ENCODE measurements around the gene PDCD11.

The PDCD11 gene

DNA sequence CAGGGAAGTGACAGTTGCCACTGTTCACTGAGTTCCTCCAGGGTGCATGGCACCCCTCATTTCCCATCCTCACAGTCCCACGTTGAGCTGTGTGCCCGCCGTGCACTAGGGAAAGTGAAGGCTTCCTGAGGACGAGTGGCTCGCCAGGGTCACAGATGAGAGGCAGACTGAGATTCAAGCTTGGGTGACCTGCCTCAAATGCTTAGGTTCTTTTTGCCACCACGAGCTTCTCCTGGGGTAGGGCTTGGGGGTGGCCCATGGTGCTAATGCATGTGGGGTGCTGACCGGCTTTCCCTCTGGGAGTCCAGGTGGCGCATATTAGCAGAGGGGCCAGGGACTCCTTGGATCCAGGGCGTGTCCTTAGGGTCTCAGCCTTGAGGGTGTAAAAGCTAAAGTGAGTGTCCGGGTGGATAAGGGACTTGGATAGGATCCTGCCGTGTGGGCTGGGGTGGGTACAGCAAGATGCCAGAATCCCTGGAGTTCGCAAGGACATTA is 53.8 kb downstream of the PDCD11 start:
- DNase-seq = no peak

DNA sequence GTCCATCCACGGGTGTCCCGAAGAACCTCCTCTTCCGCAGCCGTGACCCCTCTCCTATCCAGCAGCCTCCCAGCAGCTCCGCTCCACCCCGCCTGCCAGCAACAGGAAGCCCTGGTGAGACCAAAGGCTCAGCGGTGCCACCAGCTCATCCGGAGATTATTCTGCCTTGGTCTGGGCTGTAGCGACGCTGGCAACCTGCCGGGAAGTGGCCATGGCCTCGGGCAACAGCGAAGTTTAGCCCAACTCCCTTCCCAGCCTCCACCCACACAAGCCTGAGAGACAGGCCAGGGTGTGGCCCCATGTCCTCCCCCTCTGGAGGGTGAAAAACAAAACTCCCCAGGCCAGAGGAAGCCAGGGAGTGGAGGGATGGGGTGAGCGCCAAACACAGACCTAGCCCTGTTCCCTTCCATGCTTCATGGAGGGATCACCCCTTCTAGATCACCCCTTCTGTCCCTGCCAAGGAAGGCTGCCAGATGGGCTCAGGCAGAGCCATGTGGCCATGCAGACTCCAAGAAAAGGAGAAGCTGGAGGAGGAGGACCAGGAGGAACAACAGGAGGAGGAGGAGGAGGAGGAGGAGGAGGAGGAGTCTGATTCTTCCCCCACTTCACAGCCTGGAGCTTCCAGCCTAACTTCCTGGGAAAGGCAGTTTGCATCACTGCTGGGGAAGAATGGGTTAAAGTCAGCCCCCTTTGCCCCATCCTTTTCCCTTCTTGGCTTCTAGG is 54.8 kb downstream of the PDCD11 start:
- no peak for DNase-seq

DNA sequence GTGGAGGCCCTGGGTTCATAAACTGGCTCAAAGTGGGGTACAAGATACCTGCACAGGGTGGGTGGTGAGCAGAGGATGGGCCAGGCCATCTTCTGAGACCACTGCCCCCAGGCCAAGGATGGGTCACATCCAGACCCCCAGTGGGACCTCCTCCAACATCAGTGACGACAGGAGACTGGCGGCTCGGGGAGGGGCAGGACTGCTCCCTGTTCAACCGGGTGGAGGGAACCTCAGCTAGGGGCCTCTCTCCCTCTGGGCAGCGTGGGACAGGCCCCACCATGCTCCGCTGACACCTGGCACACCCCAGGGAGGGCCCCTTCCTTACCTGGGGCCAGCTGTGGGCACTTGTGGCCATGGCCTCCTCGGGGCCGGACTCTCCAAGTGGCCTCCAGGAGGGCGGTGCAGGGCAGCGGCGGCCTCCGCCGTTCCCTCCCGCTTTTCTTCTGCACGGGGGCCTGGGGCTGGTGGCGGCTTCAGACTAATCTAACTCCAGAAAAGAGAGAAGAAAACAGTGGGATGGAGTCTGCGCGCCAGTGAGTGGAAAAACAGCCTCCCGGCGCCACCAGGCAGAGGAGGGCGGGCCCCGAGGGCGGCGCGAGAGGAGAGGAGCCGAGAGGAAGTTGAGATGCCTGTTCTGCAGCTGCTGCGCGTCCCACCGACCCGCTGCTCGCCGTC is 55.5 kb downstream of the PDCD11 start, which contains the start of gene CALHM2:
CALHM2 (minus strand) TSS at position 540 of the 675 bp plus-strand sequence. CDS start 2,429 bp downstream, outside the sequence.
- peak; percentile 18 for DNase-seq

DNA sequence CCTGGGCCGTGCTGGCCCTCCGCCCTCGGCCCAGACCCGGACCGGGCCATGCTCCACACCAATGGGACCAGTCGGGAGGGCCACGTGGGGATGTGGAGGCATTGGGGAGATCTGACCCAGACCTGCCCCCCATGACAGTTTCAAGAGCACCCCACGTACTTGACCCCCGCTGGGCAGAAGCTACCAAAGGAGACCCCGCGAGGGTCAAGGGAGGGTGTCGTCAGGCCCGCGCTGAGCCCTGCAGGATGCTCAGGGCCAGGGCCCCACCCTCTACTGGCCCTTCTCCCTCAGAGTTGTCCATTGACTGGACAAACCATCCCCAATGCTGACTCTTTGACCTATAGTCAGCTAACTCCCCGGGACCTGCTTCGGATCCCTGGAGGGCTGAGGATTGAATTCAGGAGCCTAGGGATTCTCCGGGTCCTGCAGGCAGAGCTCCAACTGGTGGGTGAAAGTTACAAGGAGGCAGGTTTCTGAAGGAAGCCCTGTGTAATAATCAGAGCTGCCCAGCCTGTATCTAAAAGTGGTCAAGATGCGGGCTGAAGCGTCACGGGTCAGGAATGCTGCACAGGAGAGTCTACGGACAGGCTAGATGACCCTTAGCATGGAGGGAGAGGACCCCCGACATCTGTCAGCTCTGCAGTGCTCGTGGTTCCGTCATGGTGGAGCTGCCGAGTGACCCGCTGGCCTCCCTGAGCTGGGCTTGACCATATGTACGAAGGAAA is 56.2 kb downstream of the PDCD11 start:
- no peak for DNase-seq

DNA sequence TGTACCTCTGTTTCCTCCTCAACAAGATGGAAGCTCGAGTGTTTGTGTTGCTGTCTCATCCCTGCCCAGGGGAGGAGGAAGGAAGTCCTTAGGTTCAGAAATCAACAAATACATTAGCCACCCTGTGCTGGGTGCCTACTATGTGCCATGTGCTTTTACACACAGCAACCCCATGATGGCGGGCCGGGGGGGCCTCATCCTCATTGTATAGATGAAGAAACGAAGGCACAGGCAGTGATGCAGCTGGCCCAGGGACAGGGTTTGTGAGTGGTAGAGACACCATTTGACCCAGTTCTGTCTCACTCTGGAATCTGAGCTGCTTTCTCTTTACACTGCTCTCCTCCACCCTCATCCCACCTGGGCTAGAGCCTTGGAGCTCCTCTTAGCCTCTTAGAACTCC is 57.6 kb downstream of the PDCD11 start:
- DNase-seq = no peak

DNA sequence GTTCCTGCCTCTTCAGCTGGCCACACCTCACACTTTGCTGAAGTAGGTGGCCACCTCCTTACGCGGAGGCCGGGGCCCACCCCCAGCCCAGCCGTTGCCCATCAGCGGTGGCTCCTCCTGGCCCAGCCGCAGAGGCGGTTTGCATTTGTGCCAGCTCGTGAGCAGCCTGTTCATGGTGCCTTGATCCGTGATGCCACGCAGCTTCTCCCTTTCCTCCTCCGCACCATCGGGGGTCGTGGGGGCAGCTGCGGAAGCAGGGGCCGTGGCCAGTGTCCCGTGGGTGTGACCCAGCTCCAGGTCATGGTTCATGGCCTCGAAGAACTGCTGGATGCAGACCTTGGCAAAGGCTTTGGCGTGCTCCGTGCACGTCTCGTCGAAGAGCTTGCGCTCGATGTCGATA is 58.8 kb downstream of the PDCD11 start:
- DNase-seq = no peak

DNA sequence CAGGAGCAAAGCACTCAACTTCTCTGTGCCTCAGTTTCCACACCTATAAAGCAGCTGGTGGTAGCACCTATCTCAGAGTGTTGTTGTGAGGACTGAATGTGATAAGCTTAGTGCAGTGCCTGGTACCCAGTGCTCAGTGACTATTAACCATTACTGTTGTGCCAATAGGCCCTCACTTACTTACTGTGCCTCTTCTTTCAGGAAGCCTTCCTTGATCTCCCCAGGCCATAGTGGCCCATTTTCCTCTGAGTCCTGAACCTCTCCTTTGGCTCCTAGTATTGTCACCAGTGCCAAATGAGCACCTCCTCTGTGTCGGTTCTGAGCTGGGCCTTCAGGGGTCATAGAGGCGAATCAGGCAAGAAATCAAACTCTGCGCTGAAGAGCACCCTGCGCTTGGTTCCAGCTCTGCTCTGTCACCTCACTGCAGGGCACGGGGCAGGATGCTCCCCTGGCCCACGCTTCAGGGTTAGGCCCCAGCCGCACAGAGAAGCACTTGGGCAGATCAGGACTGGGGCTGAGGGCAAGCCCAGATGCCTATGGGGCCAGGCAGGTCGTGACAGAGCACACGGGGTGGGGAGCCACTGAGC is 59.7 kb downstream of the PDCD11 start:
- DNase-seq = no peak

DNA sequence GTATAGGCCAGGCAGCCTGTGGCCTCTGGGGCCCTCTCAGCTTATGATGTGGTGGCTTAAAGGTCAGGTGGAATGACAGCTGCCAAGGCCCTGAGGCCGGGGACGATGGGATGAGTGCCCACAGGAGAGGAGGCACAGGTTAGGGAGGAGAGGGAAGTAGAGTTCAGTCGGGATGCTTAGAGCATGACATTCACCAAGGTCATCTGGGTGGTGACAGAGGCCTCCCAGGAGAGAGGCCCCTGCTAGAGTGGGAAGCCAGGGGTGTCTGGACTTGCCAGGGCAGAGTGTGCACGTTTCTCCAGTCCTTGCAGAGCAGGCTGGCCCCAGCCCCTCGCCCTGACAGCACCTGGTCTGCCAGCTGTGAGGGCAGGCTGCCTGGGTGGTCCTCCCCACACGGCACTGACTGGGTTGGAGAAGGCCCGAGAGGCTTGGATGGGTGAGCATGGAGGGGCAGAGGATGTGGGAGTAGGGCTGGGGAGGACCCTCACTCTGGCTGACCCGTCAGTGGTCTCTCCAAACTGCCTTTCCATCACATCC is 60.8 kb downstream of the PDCD11 start:
- DNase-seq = no peak

DNA sequence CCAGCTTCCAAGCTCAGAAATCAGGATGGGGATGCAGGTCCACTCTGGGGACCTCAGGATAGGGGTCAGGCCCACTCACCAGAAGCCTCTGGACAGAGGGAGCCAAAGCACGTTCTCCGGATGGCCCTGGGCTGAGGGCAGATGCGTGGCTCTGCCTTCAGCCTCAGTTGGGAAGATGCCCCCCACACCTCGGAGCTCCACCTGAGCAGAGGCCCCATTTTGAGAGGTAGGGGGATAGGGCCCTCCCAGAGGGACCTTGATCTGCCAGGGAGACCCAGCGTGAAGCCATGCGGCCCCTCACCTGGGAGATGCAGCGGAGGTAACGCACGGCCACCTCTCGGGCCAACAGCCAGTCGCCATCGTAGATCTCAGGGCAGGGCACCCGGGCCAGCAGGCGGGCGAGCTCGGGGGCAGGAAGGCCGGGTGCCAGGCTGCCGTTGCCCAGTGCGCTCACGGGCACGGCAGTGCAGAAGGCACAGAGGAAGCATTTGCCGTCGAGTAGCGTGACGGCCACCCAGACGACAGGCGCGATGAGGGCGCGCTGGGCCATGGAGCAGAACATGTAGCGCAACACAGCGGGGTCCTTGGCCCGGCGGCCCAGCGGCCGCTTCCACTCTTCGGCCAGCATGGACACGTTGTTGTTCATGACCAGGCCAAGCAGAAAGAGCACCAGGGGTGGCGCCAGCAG is 61.6 kb downstream of the PDCD11 start:
- DNase-seq = no peak

DNA sequence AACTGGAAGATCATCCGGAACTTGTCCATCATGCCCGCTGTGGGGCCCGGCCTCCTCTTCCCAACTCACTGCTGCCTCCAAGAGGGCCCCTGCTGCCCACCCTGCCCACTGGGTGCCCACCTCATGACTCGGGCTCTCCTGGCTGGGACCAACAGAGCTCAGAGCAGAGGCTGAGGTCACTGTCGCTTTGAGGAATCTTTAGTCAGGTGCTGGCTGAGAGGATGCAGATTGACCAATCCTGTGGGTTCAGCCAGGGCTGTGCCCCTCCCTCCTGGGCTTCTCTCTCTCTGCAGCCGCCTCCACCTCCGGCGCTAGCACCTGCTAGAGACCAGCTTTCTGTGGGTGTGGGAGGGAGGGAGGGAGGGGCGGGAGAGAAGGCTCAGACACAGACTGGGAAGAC is 62.3 kb downstream of the PDCD11 start, which contains the start of gene CALHM1:
CALHM1 (minus strand) TSS at position 181 of the 400 bp plus-strand sequence; CDS start at position 32, 149 bp downstream.
- no peak for DNase-seq

DNA sequence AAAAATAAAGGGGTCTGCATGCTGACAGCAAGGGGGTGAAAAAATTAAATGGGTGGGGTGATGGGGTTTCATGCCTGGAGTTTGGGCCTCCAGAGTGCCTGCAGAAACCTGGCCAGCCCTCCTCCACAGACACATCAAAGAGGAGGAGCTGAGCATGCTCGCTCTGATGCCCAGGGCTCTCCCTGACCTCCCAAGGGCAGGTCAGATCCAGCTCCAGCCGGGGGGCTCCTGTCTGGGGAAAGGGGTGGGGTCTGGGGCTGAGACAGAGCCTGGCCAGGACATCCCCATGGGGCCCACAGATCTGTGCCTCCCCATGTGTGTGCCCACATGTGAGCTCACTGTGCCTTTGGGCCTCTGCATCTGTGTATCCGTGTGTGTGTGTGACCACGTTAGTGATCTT is 63.2 kb downstream of the PDCD11 start:
- DNase-seq = no peak

DNA sequence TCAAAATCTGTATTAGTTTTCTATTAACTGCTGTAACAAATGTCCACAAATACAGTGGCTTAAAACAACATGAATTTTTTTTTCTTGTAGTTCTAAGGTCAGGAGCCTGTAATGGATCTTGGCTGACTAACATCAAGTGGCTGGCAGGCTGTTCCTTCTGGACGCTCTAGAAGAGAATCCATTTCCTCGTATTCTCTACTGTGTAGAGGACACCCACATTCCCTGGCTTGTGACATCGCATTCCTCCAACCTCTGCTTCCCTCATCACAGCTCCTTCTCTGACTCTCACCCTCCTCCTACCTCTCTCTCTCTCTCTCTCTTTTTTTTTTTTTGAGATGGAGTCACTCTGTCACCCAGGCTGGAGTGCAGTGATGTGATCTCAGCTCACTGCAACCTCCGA is 67.1 kb downstream of the PDCD11 start:
- no peak for DNase-seq

DNA sequence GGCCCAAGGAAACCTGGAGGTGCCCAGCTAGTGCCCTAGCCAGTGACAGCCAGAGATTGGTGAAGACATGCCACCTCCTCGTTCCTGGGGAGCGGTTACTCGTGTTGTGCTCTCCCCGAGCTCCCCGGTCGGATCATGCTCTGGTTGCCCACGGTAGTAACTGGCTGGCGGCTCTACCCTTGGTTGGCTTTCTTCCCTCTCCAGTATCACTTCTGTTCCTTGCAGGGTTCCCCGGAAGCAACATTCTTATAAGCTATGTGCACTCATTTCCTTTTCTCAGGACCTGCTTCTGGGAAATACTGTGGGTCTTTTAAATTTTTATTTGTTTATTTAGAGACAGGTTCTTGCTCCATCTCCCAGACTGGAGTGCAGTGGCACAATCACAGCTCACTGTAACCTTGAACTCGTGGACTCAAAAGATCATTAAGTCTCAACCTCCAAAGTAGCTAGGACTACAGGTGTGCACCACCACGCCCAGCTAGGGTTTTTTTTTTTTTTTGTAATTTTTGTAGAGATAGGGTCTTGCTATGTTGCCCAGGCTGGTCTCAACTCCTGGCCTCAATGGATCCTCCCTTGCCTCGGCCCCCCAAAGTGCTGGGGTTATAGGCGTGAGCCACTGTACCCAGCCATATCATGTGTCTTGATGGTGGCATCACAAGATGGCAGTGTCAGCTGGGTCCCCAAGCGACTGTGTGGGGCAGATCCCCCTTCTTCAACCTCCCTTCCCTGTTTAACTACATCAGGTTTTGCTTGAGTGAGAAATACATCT is 69.2 kb downstream of the PDCD11 start:
- DNase-seq = no peak

DNA sequence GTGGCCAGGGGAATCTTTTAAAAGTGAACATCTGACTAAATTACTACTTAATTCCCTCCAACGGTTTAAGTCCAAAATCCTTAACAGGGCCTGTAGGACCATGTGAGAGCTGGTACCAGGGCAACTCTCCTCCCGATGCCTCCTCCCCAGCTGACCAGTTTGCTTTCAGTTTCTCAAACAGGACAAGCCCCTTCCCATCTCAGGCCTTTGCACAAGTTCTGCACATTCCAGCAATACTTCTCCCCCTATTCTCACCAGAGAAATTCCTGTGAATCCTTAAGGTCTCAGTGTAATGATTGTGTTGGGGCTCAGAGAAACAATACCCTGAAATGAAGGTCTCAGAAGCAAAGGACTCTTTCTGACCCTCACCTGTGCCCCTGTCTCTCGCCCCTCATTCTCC is 70.3 kb downstream of the PDCD11 start:
- no peak for DNase-seq

DNA sequence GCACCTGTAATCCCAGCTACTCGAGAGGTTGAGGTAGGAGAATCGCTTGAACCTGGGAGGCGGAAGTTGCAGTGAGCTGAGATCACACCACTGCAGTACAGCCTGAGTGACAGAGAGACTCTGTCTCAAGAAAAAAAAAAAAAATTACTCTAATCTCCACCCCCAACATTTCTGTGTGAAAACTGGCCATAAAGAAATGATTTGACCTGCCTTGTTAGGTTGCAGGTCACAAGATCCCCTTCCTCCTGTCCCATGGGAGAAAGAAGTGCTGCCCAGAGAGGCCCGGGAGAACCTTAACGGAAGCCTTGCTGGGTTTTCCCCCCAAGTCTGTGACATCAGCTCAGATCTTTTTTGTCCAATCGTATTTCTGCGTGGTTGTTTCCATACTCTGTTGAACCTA is 71.0 kb downstream of the PDCD11 start:
- no peak for DNase-seq

DNA sequence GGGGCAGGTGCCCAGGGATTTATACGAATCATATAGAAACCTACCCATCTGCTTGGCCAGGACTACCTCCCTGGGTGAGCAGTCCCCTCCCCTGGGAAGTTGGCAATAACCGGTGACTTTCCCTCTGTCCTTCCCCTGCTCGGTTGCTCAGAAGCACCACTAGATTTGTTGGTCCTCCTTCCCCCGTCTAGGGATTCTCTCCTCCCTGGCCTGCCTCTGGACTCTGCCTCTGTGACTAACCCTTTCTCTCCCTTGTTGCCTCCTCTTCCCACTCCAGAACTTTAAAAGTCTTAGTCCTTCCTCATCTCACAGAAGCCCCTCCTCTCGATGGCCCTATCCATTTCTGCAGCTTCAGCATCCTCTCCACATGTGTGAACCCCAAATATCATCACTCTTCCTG is 72.8 kb downstream of the PDCD11 start:
- DNase-seq = no peak

DNA sequence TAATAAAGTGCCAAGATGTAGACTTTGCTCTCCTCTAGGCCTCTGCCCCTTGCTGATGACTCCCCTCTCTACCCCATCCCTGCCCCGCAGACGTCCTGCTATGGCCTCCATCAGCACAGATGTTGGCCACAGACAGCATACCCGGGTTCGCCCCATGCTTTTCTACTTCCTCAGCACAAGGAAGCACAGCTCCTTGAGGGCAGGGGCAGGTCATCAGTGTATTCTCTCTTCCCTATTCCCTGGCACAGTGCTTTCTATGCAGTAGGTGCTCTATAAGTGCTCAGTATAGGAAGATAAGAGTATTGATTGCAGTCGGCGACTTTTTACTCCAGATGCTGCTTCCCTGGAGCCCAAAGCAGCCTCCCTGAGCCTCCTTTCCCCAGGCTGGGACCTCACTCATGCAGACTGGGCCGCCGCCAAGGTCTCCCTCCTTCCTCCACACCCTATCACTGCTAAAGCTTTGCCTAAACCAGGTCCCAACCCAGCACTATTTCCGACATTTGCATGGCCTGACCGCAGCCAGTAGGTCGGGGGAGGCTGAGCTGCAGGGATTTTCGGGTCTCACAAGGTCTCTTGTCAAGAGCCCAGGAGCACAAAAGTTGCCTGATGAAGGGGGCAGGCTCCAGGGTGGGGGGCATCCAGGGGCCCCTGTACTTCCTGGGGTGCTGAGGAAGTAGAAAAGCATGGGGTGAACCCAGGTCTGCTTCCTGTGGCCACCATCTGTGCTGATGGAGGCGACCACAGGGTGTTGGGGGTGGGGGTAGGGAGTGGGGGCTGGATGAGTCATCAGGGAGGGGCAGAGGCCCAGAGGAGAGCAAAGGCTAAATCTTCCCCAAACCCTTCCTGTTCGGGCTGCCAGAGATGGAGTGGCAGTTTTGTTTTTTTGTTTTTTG is 74.6 kb downstream of the PDCD11 start:
- no peak for DNase-seq

DNA sequence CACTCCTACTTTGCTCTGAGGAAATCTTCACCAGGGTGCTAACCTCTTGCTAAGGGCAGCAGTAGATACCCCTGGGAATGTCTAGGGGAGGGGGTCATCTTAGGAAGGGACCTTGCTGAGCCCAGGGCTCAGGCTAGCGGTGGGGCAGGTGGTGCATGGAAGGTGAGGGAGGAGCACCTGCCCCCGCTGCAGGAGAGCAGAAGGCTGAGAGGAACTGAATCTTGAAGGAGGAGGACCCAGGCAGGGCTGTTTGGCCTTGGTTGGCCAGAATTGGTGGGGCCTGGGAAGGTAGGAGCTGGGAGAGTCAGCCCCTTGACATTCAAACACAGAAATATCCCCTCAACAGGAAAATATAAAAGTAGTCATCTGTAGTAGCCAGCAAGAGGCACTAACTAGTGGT is 75.6 kb downstream of the PDCD11 start:
- DNase-seq = no peak

DNA sequence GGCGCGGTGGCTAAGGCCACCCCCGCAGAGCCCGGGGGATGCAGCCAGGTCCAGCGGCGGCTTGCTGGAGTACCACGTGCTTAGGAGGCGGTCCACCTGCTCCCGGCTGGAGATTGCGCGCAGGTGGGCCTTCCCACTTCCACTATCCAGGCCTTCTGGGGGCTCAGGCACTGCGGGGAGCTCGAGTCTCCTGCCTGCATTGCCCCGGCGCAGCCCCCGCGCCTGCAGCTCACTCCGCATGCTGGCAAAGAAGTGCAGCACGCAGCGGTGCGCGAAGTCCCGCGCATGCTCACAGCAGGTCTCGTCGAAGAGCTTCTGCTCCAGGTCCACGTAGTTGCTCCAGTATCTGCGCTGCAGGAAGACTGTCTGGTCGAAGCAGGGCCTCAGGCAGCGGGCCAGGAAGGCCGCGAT is 76.8 kb downstream of the PDCD11 start:
- DNase-seq = no peak

DNA sequence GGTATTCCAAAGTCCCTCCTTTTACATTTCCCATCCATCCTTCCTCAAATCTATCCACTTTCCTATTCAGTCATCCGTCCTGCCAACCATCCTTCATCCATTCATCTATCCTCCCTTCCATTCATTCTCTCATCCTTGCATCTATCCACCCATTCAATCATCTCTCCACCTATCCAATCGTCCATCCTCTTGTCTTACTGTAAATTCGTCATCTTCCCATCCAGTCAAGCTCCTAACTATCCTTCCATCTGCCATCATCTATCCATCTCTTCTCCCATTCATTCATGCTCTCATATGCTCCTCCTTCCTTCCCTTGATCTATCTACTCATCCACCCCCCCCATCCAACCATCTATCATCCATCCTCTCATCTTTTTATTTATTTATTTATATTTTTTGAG is 77.7 kb downstream of the PDCD11 start:
- DNase-seq = no peak

Data from NCI-H748 treated with DMSO at 0.1 percent for 48 hours (cell line).